ENCODE measurements around the gene TEX48.

DNA sequence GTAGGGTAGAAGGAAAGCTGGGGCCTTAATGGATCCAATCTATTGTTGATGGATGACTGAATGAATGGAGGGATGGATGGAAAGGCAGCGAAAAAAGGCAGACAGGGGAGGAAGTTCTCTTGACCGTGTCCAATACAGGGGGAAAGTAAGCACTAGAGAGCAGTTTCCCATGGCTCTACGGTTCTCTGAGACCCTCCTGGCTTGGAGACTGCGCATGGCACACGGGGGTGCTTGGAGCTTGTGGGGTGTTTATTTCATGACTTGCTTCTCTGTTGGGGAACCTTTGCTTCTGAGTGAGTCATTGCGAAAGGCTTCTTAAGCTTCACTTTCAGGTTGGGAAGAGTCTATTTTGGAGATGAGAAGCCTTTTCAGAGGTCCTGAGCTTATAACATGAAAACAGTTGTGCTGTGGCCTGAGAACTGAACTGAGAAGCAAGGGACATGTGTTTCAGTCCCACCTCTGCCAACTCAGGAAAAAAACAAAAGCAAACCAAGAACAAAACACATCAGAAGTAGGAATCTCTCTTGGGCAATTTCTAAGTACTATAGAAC, 12.8 kb upstream of the TEX48 start:
- TF ChIP-seq POLR2AphosphoS5 (IDR thresholded peaks at IDR 0.05; ENCODE audit: low read depth, low read length) = no peak
- no peak for TF ChIP-seq YY1 (IDR thresholded peaks at IDR 0.05; ENCODE audit: low read depth)
- TF ChIP-seq, protein P1, sequence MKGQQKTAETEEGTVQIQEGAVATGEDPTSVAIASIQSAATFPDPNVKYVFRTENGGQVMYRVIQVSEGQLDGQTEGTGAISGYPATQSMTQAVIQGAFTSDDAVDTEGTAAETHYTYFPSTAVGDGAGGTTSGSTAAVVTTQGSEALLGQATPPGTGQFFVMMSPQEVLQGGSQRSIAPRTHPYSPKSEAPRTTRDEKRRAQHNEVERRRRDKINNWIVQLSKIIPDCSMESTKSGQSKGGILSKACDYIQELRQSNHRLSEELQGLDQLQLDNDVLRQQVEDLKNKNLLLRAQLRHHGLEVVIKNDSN (IDR thresholded peaks at IDR 0.05; ENCODE audit: borderline replicate concordance, low read depth) = no peak
- TF ChIP-seq, protein P2, sequence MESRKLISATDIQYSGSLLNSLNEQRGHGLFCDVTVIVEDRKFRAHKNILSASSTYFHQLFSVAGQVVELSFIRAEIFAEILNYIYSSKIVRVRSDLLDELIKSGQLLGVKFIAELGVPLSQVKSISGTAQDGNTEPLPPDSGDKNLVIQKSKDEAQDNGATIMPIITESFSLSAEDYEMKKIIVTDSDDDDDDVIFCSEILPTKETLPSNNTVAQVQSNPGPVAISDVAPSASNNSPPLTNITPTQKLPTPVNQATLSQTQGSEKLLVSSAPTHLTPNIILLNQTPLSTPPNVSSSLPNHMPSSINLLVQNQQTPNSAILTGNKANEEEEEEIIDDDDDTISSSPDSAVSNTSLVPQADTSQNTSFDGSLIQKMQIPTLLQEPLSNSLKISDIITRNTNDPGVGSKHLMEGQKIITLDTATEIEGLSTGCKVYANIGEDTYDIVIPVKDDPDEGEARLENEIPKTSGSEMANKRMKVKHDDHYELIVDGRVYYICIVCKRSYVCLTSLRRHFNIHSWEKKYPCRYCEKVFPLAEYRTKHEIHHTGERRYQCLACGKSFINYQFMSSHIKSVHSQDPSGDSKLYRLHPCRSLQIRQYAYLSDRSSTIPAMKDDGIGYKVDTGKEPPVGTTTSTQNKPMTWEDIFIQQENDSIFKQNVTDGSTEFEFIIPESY (IDR thresholded peaks at IDR 0.05; ENCODE audit: borderline replicate concordance, low read depth) = no peak
- TF ChIP-seq, protein P3, sequence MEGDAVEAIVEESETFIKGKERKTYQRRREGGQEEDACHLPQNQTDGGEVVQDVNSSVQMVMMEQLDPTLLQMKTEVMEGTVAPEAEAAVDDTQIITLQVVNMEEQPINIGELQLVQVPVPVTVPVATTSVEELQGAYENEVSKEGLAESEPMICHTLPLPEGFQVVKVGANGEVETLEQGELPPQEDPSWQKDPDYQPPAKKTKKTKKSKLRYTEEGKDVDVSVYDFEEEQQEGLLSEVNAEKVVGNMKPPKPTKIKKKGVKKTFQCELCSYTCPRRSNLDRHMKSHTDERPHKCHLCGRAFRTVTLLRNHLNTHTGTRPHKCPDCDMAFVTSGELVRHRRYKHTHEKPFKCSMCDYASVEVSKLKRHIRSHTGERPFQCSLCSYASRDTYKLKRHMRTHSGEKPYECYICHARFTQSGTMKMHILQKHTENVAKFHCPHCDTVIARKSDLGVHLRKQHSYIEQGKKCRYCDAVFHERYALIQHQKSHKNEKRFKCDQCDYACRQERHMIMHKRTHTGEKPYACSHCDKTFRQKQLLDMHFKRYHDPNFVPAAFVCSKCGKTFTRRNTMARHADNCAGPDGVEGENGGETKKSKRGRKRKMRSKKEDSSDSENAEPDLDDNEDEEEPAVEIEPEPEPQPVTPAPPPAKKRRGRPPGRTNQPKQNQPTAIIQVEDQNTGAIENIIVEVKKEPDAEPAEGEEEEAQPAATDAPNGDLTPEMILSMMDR (IDR thresholded peaks at IDR 0.05) = no peak
- TF ChIP-seq MXI1 (IDR thresholded peaks at IDR 0.05; ENCODE audit: low read depth, low read length) = no peak
- TF ChIP-seq, protein P4, sequence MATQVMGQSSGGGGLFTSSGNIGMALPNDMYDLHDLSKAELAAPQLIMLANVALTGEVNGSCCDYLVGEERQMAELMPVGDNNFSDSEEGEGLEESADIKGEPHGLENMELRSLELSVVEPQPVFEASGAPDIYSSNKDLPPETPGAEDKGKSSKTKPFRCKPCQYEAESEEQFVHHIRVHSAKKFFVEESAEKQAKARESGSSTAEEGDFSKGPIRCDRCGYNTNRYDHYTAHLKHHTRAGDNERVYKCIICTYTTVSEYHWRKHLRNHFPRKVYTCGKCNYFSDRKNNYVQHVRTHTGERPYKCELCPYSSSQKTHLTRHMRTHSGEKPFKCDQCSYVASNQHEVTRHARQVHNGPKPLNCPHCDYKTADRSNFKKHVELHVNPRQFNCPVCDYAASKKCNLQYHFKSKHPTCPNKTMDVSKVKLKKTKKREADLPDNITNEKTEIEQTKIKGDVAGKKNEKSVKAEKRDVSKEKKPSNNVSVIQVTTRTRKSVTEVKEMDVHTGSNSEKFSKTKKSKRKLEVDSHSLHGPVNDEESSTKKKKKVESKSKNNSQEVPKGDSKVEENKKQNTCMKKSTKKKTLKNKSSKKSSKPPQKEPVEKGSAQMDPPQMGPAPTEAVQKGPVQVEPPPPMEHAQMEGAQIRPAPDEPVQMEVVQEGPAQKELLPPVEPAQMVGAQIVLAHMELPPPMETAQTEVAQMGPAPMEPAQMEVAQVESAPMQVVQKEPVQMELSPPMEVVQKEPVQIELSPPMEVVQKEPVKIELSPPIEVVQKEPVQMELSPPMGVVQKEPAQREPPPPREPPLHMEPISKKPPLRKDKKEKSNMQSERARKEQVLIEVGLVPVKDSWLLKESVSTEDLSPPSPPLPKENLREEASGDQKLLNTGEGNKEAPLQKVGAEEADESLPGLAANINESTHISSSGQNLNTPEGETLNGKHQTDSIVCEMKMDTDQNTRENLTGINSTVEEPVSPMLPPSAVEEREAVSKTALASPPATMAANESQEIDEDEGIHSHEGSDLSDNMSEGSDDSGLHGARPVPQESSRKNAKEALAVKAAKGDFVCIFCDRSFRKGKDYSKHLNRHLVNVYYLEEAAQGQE (IDR thresholded peaks at IDR 0.05; ENCODE audit: low read depth, low read length) = no peak
- TF ChIP-seq RFX5 (IDR thresholded peaks at IDR 0.05; ENCODE audit: low read length) = no peak
- no peak for TF ChIP-seq EZH2phosphoT487 (IDR thresholded peaks at IDR 0.05; ENCODE audit: borderline replicate concordance, low read depth)
- TF ChIP-seq EP300 (IDR thresholded peaks at IDR 0.05; ENCODE audit: borderline replicate concordance in 1 of 2, low read depth in 1 of 2, low read length in 1 of 2) = no peak
